OCI-LY1 (cell line): ENCODE measurements around the gene LCAT.
"Not testable (repeated sequence)": the region's sequence is repeated elsewhere in the genome, so short reads cannot be mapped to it uniquely, and the experiment has no call there.

Experiments
- CTCF ChIP-seq: fragments of 200-600 bp; sonication (generic), shearing (Covaris generic); IDR thresholded peaks from 2 replicates; pipeline ENCODE4 v1.5.1; 2017; ENCODE audit warnings: mild to moderate bottlenecking, antibody characterized with exemption, low read length, moderate library complexity, mixed read lengths
- EZH2 ChIP-seq: fragments of 200-600 bp; sonication (generic), shearing (Covaris generic); IDR thresholded peaks from 2 replicates; pipeline ENCODE4 v1.8.0; 2017; ENCODE audit warnings: borderline replicate concordance, mixed run types, mild to moderate bottlenecking, antibody characterized with exemption, low read length, moderate library complexity, mixed read lengths

DNA sequence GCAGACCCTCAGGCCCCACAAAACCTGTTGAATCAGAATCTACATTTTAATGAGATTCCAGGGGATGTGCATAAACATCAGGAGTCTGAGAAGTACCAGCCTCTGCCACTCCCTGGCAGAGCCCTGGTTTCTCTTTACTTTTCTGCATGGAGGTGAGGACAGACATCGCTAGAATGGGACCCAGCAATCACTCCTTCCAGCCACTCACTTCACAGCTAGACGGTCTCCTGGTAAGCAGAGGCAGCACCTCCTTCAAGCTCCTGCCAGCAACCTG is 28.5 kb downstream of the LCAT start:
- TF ChIP-seq CTCF, EZH2: not testable (repeated sequence)
